GM10847 (cell line): Measurements from ENCODE around the gene SLC25A41.

ENCODE experiments used
- POLR2A ChIP-seq: IDR thresholded peaks from 2 replicates; pipeline ENCODE4 v1.6.1; 2011; ENCODE audit not compliant: insufficient read length; ENCODE audit errors: extremely low read depth

SLC25A41 gene

GRCh38 chr19:6433663-6434062, at the start of gene SLC25A41:
TSS of gene SLC25A41 (minus strand) at chr19:6433763. CDS start at chr19:6433693, 70 bp downstream.
- no peak for TF ChIP-seq POLR2A

GRCh38 chr19:6483235-6483634, 49.7 kb upstream of the SLC25A41 start:
- TF ChIP-seq POLR2A, result no peak

- no peak for TF ChIP-seq POLR2A
Measured at GRCh38 chr19:6482343-6482686, 48.8 kb upstream of the SLC25A41 start.

GRCh38 chr19:6481541-6482342, 48.2 kb upstream of the SLC25A41 start, which contains the start of gene DENND1C:
TSS of gene DENND1C (minus strand) at chr19:6481787. CDS start at chr19:6481695, 92 bp downstream.
- peak; percentile 58 for TF ChIP-seq POLR2A

GRCh38 chr19:6480848-6481415, 47.4 kb upstream of the SLC25A41 start:
- TF ChIP-seq POLR2A, result no peak

GRCh38 chr19:6479836-6480398, 46.4 kb upstream of the SLC25A41 start:
- no peak for TF ChIP-seq POLR2A

- no peak for TF ChIP-seq POLR2A
Measured at GRCh38 chr19:6478815-6479214, 45.3 kb upstream of the SLC25A41 start.

- TF ChIP-seq POLR2A, result no peak
Measured at GRCh38 chr19:6476896-6477431, 43.4 kb upstream of the SLC25A41 start.

- no peak for TF ChIP-seq POLR2A
Measured at GRCh38 chr19:6476155-6476895, 42.8 kb upstream of the SLC25A41 start.

- no peak for TF ChIP-seq POLR2A
Measured at GRCh38 chr19:6475321-6476108, 42.0 kb upstream of the SLC25A41 start.

- no peak for TF ChIP-seq POLR2A
Measured at GRCh38 chr19:6473647-6474046, 40.1 kb upstream of the SLC25A41 start.

GRCh38 chr19:6472713-6473112, 39.1 kb upstream of the SLC25A41 start:
- no peak for TF ChIP-seq POLR2A

- TF ChIP-seq POLR2A, result no peak
Measured at GRCh38 chr19:6471076-6471475, 37.5 kb upstream of the SLC25A41 start.

GRCh38 chr19:6470173-6470572, 36.6 kb upstream of the SLC25A41 start:
- no peak for TF ChIP-seq POLR2A

GRCh38 chr19:6467384-6467783, 33.8 kb upstream of the SLC25A41 start:
- TF ChIP-seq POLR2A, result no peak
